HG03378 (cell line): ENCODE results near the gene LHX3.

Experiments used
- ATAC-seq: cut with Tn5 transposase; IDR thresholded peaks from one replicate; pipeline ENCODE4 v1.9.1; 2021; ENCODE audit warnings: mild to moderate bottlenecking, moderate library complexity; ENCODE audit not compliant: unreplicated experiment

The LHX3 gene

DNA sequence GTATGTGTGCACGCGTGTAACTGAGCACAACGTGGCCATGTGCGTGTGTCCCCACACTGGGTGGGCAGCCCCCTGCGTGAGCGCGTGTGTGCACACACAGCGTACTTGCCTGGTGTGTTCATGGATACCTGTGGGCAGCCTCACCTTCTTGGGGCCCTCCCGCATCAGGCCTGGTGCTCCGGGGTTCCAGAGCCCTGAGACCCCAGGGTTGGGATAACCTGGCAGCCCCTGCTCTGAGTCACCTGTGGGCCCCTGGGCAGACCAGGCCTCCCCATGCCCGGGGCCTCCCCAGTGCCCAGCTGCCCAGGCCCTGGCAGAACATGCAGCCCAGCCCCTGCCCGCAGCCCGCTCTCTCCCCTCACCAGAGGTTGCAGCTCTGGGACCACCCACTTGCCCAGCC, 25.2 kb downstream of the LHX3 start:
- ATAC-seq = no peak

- ATAC-seq = no peak
Measured at GRCh38 chr9:136179101-136179616, 25.8 kb downstream of the LHX3 start.

DNA sequence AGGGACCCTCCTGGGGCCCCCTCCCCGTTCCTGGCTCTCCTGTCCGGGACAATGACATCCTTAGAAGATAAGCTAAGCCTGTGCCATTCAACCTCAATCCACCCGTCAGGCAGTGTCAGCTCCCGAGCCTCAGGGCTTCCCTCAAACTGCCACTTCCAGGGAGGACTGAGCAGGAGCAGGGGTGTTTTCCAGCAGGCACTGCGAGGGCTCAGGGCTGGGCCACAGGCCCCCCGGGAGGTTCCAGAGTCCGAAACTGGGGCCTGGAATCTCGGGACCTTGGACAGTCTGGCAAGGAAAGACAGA, 26.2 kb downstream of the LHX3 start:
- no peak for ATAC-seq

GRCh38 chr9:136178061-136178772, 26.7 kb downstream of the LHX3 start:
- ATAC-seq = no peak

GRCh38 chr9:136177224-136177623, 27.7 kb downstream of the LHX3 start:
- ATAC-seq = no peak

GRCh38 chr9:136175616-136176197, 29.2 kb downstream of the LHX3 start:
- no peak for ATAC-seq

GRCh38 chr9:136174779-136175615, 29.9 kb downstream of the LHX3 start:
- no peak for ATAC-seq

DNA sequence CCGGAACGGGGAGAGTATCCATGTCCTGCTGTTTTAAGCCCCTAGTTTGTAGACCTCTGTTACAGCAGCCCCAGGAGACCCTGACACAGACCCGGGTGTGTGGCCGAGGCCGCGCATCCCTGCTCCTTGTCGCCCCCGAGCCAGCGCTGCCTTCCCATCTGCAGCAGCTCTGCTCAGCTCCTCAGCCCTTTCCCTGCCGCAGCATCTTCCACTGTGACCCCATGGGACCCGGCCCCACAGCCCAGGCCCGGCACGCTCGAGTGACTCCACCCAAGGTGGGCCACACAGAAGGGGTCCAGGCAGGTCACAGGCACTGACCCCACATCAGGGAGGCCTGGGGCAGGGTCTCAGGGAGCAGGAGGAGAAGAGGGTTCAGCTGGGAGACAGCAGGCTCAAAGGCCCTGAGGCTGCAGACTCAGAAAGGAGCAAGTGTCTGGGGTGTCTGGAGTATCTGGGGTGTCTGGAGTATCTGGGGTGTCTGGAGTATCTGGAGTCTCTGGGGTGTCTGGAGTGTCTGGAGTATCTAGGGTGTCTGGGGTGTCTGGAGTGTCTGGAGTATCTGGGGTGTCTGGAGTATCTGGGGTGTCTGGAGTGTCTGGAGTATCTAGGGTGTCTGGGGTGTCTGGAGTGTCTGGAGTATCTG, 31.2 kb downstream of the LHX3 start:
- no peak for ATAC-seq

DNA sequence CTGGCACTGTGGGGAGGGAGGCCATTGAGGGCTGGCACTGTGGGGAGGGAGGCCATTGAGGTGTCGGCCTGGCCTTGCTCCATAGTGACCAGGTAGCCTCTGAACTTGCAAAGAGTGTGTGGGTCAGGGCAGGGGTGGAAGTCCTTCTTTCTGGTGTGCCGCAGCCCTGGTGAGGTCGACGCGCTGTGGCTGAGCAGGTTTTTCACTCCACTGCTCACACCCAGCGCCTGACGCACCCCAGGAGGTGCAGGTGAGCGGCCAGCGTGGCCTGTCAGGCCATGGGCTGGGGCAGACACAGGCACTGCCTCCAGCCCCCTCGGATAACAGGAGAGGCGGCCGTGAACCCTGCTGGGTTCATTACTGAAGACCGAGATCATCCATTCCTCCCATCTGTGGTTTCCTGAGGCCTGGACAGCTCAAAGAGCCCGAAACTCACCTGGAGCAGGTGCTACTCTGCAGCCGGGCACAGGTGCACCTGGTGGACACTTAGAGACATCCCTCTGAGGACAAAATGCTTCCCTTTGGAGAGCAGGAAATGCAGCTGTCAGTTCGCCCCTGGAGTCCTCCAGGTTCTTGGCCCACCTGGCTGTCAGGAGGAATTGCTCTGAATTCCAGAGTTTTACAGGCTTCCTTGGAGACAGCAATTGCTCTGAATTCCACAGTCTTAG, 32.4 kb downstream of the LHX3 start:
- ATAC-seq = no peak

DNA sequence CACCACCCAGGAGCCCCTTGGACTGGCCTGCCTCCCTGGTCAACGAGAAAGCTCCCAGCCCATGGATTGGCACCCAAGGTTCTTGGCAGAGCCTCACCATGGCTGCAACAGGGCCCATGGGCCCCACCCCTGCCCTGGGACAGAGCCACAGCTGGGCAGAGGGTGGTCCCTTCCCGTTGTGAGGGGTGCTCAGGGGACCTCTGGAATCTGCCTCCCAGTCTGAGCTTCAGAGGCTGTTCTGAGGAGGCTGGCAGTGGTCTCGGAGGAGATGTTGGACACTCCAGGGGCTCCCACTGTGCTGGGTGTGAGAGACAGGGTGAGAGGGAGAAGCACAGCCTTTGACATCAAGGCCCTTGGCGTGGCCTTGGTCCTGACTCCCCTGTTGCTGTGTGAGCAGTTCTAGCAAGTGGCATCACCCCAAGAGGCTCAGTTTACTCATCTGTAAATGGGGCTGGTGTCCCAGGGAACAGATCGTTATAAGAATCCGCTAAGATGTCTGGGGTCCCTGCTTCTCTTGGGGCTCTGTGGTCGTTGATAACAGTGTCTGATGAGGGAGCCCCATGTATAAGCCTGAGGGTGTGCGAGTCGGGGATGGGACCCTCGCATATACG, 33.0 kb downstream of the LHX3 start:
- ATAC-seq = no peak

DNA sequence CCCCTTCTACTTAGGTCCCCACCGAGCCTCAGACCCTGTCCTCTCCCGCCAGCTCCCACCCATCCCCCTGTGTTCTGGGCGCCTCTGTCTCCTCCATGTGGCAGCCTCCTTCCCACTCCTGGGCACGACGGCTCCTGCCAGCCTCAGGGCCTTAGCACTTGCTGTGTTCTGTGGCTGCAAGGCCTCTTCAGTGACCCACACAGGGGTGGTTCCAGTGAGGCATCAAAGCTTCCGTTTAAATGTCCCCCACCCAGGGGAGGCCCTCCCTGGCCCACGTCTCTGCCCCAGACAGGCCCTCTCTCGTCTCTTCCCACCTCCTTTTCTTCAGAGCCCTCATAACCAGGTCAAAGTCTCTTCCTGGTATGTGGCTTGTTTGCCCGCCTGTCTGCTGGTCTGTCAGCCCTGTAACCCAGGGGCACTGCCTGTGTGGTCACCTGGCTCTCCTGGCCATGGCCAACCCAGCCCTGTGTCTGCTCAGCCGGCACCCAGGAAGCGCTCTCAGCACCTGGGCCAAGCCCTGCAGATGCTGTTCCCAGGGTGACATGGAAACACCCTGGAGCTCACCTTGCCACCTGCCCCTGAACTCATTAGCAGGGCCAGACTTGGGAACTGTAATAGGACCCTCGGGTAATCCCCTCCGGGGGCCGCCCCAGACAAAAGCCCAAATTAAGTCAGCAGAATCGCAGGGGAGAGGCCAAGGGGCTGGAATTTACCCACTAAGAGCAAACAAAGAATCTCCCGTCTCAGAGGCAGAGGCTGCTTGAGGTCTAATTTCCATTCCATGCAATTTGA, 33.7 kb downstream of the LHX3 start:
- ATAC-seq = no peak

GRCh38 chr9:136170006-136170901, 34.7 kb downstream of the LHX3 start:
- no peak for ATAC-seq

GRCh38 chr9:136169495-136169894, 35.4 kb downstream of the LHX3 start:
- no peak for ATAC-seq

DNA sequence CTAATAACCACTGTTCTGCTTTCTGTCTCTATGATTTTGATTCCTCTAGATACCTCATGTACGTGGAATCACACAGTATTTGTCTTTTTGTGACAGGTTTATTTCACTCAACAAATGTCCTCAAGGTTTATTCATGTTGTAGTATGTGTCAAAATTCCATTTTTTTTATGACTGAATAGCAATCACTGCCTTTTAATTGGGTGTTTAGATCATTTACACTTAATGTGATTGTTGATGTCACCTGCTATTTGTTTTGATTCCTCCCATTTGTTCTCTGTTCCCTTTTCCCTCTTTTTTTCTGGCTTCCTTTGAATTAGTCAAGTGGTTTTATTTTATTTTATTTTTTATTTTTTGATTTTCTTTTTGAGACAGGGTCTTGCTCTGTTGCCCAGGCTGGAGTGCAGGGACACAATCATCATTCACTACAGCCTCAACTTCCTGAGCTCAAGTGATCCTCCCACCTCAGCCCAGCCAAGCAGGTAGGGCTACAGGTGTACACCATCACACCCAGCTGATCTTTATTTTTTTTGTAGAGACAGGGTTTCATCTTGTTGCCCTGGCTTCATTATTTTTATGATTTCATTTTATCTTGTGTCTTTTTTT, 41.6 kb downstream of the LHX3 start:
- ATAC-seq = no peak

GRCh38 chr9:136160995-136161610, 43.8 kb downstream of the LHX3 start:
- ATAC-seq = no peak

GRCh38 chr9:136160381-136160841, 44.5 kb downstream of the LHX3 start:
- ATAC-seq = no peak

- ATAC-seq = no peak
Measured at GRCh38 chr9:136159851-136160250, 45.1 kb downstream of the LHX3 start.
